ENCODE data around the gene ENDOG. TPM values are rescaled to one million over a fixed set of nuclear protein-coding genes. Genes with fewer than 3 reads are reported as not detected.
A peak's percentile ranks its signal among the peaks of the same experiment; 100 is the strongest.
"Not testable (repeated sequence)": the region's sequence is repeated elsewhere in the genome, so short reads cannot be mapped to it uniquely, and the experiment has no call there.

The ENDOG gene
- total RNA-seq, 4 donors from 2014 or later, result 20.3 to 29.7 (median 27.1) TPM

DNA sequence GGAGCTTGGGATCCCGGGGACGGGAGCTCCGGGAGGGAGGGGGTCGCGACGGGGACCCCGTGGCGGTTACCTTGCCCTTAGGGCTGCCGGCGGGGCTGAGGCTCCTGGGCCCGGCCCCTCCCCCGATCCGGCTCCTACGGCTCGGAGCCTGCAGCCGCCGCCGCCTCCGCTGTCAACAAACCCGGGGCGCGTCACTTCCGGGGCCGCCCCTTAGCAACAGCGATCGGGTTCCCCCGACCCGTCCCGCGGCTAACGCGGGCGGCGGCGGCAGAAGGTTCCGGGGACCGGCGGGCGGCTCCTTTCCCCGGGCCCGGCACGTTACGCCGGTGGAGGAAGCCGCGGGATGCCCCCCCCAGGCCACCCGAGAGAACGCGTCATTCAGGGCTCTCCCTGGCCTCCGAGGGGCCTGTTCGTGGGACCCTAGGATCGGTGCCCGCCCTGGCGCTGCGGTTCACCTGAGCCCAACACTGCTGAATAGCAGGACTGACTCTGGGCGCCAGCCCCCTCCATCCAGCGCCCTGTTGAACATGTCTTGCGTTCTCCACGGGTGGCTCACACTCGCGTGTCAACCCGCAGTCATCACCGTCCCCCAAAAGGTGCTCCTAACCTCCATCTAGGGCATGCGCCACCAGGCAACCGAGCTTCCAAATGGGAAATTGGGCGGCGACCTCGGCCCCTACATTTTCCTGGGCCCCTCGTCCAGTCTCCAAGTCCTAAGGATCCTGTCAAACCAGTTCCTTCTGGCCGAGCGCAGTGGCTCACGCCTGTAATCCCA, 46.4 kb upstream of the ENDOG start, which contains the start of gene ZER1:
TSS of gene ZER1 (minus strand) at position 183 of the 775 bp plus-strand sequence. CDS start 16,362 bp downstream, outside the sequence.
- H3K36me3 ChIP-seq, result peaks cover 0 to 13% of the 10 kb centered on the region in 2 donors
- peak within 1 kb of the TSS; percentile 51 to 80 for H3K4me3 ChIP-seq
- ATAC-seq, result peak; percentile 99
- no CpG with 5 or more reads among the region's 72 CpGs for WGBS, 2 donors (ENCODE audit: low coverage in 1 of 2)
- H3K27ac ChIP-seq, result peak within 1 kb of the TSS; percentile 79 to 96 (median 93)
- TF ChIP-seq EP300 (IDR thresholded peaks at IDR 0.05), result no peak
- peak; percentile 79 for TF ChIP-seq POLR2AphosphoS5 (IDR thresholded peaks at IDR 0.05)
- TF ChIP-seq POLR2A (IDR thresholded peaks at IDR 0.05), result peak; percentile 72 to 81
- TF ChIP-seq, protein P1, sequence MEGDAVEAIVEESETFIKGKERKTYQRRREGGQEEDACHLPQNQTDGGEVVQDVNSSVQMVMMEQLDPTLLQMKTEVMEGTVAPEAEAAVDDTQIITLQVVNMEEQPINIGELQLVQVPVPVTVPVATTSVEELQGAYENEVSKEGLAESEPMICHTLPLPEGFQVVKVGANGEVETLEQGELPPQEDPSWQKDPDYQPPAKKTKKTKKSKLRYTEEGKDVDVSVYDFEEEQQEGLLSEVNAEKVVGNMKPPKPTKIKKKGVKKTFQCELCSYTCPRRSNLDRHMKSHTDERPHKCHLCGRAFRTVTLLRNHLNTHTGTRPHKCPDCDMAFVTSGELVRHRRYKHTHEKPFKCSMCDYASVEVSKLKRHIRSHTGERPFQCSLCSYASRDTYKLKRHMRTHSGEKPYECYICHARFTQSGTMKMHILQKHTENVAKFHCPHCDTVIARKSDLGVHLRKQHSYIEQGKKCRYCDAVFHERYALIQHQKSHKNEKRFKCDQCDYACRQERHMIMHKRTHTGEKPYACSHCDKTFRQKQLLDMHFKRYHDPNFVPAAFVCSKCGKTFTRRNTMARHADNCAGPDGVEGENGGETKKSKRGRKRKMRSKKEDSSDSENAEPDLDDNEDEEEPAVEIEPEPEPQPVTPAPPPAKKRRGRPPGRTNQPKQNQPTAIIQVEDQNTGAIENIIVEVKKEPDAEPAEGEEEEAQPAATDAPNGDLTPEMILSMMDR (IDR thresholded peaks at IDR 0.05), result peak in 1 of 4 experiments; percentile 2
- peaks cover 0 to 39% (median 11%) of the 10 kb centered on the region in 3 donors for H3K4me1 ChIP-seq
- H3K27me3 ChIP-seq, result no peaks in the 10 kb centered on the region
- H3K9me3 ChIP-seq, result no peaks in the 10 kb centered on the region

DNA sequence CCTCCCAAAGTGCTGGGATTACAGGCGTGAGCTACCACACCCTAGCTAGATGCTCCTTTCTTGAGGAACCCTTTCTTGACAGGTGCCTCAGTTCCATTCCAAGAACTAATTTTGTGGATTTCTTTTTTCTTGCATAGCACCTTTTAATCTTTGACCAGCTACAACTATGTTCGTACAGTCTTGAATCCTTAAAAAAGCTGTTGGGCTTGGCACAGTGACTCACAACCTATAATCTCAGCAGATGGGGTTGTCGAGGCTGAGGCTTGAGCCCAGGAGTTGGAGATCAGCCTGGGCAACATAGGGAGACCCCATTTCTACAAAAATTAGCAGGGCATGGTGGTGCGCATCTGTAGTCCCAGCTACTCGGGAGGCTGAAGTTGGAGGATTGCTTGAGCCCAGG, 45.3 kb upstream of the ENDOG start:
- WGBS, 2 donors (ENCODE audit: low coverage in 1 of 2), result 58 to 90% methylated on average over 2 of the region's 5 CpGs
- no peak overlapping the region for H3K27ac ChIP-seq
- no peak overlapping the region for H3K4me3 ChIP-seq
- peaks cover 0 to 36% (median 11%) of the 10 kb centered on the region in 3 donors for H3K4me1 ChIP-seq
- ATAC-seq, result no peak
- TF ChIP-seq POLR2A (IDR thresholded peaks at IDR 0.05), result no peak
- TF ChIP-seq, protein P1 (IDR thresholded peaks at IDR 0.05), result no peak
- H3K36me3 ChIP-seq, result peaks cover 0 to 4% of the 10 kb centered on the region in 2 donors
- no peaks in the 10 kb centered on the region for H3K27me3 ChIP-seq
- no peaks in the 10 kb centered on the region for H3K9me3 ChIP-seq

DNA sequence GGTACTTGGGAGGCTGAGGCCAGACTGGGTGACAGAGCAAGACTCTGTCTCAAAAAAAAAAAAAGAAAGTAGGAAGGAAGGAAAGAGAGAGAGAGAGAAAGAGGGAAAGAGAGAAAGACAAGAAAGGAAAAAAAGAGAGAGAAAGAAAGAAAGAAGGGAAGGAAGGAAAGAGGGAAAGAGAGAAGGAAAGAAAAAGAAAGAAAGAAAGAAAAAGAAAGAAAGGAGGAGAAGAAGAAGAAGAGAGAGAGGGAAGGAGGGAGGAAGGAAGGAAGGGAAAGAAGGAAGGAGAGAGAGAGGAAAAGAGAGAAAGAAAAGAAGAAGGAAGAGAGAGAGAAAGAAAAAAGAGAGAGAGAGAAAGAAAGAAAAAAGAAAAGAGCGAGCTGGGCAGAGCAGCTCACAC, 43.5 kb upstream of the ENDOG start:
- no peak for ATAC-seq
- no peaks in the 10 kb centered on the region for H3K27me3 ChIP-seq
- H3K27ac ChIP-seq, result no peak overlapping the region
- no peaks in the 10 kb centered on the region for H3K36me3 ChIP-seq
- H3K4me3 ChIP-seq, result no peak overlapping the region
- no peaks in the 10 kb centered on the region for H3K9me3 ChIP-seq
- 75 to 83% methylated on average over 1 of the region's 1 CpG for WGBS, 2 donors (ENCODE audit: low coverage in 1 of 2)
- peaks cover 0 to 18% (median 11%) of the 10 kb centered on the region in 3 donors for H3K4me1 ChIP-seq
- TF ChIP-seq POLR2A (IDR thresholded peaks at IDR 0.05) (no peak), EP300 (IDR thresholded peaks at IDR 0.05) (no peak), POLR2AphosphoS5 (IDR thresholded peaks at IDR 0.05) (no peak)
- TF ChIP-seq, protein P1 (IDR thresholded peaks at IDR 0.05), result no peak

DNA sequence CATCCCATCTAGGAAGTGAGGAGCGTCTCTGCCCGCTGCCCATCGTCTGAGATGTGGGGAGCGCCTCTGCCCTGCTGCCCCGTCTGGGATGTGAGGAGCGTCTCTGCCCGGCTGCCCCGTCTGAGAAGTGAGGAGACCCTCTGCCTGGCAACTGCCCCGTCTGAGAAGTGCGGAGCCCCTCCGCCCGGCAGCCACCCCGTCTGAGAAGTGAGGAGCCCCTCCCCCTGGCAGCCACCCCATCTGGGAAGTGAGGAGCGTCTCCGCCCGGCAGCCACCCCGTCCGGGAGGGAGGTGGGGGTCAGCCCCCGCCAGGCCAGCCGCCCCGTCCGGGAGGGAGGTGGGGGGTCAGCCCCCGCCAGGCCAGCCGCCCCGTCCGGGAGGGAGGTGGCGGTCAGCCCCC, 38.2 kb upstream of the ENDOG start:
- not testable (repeated sequence) for H3K36me3 ChIP-seq, H3K9me3 ChIP-seq, H3K4me3 ChIP-seq, H3K27ac ChIP-seq, H3K27me3 ChIP-seq, ATAC-seq
- peaks cover 0 to 10% (median 0%) of the 10 kb centered on the region in 3 donors for H3K4me1 ChIP-seq
- WGBS, 2 donors (ENCODE audit: low coverage in 1 of 2), result no CpG with 5 or more reads among the region's 27 CpGs

DNA sequence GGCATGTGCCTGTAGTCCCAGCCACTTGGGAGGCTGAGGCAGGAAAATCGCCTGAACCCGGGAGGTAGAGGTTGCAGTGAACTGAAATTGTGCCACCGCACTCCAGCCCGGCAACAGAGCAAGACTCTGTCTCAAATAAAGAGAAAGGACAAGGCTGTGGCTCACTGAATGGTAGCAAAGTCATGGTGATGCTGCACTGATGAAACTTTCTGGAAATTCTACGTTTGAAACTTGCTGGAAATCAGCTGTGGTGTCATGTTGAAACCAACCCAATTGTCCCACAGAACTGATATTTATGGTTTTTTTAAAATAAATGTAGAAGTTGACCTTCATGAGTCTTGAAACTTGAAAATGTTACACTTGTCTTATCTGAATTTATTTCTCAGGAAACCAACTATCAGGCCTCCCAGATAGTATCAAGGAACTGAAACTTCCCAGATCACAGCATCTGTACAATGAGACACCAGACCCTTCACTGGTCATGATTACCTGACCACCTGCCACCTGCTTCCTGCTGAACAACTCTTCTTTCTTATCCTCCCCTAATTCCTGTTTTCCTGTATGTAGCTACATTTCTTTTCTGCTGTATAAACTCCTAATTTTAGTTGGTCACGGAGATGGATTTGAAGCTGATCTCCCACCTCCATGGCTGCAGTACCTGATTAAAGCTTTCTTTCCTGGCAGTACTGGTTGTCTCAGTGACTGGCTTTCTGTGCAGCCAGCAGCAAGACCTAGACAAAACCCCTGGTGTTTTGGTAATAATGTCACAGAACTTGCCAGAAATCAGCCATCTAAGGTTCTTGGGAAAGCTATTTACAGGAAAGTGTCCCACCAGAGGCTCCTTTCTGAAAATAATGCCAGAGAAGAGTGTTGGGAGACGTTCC, 36.9 kb upstream of the ENDOG start:
- Histone ChIP-seq H3K36me3 (no peaks in the 10 kb centered on the region), H3K27me3 (no peaks in the 10 kb centered on the region), H3K4me1 (peaks cover 0 to 14% (median 0%) of the 10 kb centered on the region in 3 donors), H3K27ac (no peak overlapping the region), H3K9me3 (peaks cover 0 to 3% (median 0%) of the 10 kb centered on the region in 3 donors), H3K4me3 (no peak overlapping the region)
- TF ChIP-seq, protein P1 (IDR thresholded peaks at IDR 0.05), result no peak
- TF ChIP-seq EP300 (IDR thresholded peaks at IDR 0.05) (no peak), POLR2A (IDR thresholded peaks at IDR 0.05) (no peak), POLR2AphosphoS5 (IDR thresholded peaks at IDR 0.05) (no peak)
- ATAC-seq, result no peak
- 75 to 80% methylated on average over 7 of the region's 7 CpGs for WGBS, 2 donors (ENCODE audit: low coverage in 1 of 2)

Data from gastroesophageal sphincter (tissue), 4 donors.